Renal cortex interstitium (tissue), 11 donors: ENCODE data around the gene BTRC. TPM values are rescaled to one million over a fixed set of nuclear protein-coding genes. Genes with fewer than 3 reads are reported as not detected.
"Not testable (repeated sequence)": the region's sequence is repeated elsewhere in the genome, so short reads cannot be mapped to it uniquely, and the experiment has no call there.

ENCODE experiments used
- DNase-seq, 11 donors: peaks; one replicate each; pipeline ENCODE4 v3.0.0-alpha.2; 2013; ENCODE audit warnings: low read depth in 9 of 11, low spot score in 4 of 11; ENCODE audit errors: extremely low read depth in 1 of 11
- polyA plus RNA-seq, 3 donors: library from polyadenylated mRNA; unstranded; fragments of 120-200 nt; gene quantifications; one replicate each; pipeline ENCODE4 v1.2.1, GENCODE V29; 2013; ENCODE audit not compliant: insufficient read length in 3 of 3

BTRC gene
- polyA plus RNA-seq, 3 donors, result 23.0 to 25.8 (median 25.3) TPM

DNA sequence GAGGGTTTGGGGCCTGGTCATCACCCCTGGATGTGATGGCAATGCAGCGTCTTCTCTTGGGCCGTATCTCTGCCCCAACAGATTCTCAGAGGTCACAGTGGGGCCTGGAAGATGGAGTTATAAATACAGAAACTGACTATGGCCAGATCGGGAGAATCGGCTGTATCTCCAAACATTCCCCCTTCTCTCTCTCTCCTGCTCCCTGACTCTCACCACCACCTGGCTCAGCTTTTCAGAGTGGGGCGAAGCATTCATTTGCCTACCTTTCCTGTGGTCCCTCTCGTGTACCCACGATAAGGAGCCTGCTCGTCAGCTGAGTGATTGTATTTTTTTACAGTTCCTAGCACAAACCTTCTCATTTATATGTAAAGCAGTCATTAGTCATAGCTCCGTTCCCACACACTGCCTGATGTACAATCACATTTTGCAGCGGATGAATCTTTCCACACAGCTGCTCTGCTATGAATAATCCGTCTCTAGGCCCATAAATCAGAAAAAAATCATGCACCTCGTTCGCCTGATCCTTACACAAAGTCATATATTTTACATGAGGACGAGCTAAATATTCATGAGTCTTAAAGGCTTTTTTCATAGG, 23.2 kb upstream of the BTRC start:
- DNase-seq, result no peak

GRCh38 chr10:101331956-101332355, 22.0 kb upstream of the BTRC start:
- no peak for DNase-seq

DNA sequence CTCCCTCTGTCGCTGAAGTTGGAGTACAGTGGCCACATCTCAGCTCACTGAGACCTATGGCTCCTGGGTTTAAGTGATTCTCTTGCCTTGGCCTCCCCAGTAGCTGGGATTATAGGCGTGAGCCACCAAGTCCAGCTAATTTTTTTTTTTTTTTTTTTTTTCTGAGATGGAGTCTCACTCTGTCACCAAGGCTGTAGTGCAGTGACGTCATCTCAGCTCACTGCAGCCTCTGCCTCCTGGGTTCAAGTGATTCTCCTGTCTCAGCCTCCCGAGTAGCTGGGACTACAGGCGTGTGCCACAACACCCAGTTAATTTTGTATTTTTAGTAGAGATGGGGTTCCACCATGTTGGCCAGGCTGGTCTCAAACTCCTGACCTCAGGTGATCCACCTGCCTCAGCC, 19.7 kb upstream of the BTRC start:
- DNase-seq, result not testable (repeated sequence)

- no peak for DNase-seq
Measured at GRCh38 chr10:101336382-101336781, 17.6 kb upstream of the BTRC start.

- DNase-seq, result no peak
Measured at GRCh38 chr10:101337836-101338235, 16.1 kb upstream of the BTRC start.

DNA sequence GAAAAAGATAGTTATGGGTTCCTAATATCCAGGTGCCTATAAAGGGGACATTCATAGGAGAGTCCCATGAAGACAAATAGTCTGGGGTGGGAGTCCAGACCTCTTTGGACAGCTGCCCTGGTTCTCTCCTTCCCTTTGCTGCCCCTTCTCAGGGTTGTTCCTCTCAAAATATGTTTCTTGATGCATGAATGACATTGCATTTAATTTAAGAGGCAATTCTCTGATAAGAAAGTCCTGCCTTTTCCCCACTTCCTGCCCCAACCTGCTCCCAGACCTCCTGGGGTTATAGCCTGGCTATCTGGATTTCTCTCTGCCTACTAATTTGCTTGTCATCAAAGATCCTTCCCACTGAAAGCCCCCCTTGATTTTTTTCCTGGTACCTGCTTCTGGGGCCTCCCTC, 12.5 kb upstream of the BTRC start:
- no peak for DNase-seq

- DNase-seq, result no peak
Measured at GRCh38 chr10:101346177-101346576, 7.8 kb upstream of the BTRC start.

DNA sequence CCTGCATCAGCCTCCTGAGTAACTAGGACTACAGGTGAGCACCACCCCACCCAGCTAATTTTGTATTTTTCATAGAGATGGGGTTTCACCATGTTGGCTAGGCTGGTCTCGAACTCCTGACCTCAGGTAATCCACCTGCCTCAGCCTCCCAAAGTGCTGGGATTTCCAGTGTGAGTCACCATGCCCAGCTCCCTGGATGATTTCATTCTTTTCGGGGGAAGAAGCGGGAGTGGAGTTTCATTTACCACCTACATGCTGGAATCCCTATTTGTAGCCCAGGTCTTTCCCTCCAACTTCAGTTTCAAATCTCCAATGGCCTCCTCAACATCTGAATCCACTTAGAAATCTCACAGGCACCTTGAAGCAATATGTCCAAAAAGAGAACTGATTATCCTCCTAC, 2.9 kb upstream of the BTRC start:
- no peak for DNase-seq

GRCh38 chr10:101351477-101351876, 2.5 kb upstream of the BTRC start:
- no peak for DNase-seq

DNA sequence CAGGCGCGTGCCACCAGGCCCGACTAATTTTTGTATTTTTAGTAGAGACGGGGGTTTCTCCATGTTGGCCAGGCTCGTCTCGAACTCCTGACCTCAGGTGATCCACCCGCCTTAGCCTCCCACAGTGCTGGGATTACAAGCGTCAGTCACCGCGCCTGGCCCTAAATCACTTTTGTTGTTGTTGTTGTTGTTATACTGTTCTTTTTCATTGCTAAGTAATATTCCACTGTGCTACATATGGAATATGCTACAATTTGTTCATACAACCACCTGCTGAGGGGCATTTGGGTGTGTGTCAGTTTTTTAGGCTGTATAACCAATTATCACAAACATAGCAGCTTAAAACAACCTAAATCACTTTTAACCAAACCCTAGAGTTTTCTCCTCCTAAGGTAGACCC, 1.1 kb upstream of the BTRC start:
- DNase-seq, result not testable (repeated sequence)

DNA sequence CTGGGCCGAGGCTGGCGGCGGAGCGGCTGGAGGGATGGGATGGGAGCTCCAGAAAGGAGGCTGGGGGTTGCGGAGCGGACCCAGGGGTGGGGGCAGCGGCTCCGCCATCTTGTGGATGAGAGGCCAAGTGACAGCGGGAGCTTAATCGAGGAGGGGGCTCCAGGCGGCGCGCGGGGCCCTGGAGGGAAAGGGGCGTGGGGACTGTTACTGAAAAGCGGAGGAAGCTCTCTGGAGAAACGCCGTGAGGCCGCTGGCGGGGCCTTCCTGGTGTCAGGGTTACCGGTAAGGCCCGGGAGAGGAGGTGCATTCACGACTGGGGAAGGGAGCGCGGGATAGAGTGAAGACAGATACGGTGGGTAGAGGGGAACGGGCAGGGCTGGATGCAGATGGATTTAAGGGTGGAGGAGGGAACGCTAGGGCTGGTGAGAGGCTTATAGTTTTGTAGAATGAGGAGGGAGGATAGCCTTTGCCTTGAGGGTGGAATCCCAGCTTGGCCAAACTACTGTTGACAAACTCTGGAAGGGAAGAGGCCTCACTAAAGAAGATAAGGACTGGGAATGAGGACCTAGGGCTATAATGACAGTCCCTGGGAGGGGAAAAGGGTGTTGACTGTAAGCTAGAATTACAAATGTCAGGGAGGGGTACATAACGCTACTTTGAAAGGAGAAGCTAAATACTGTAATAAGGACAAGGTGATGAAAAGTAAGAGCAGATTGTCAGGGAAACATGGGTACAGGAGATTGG, 535 bp downstream of the BTRC start:
- peak in 9 of 11 donors; percentile 21 to 65 (median 46) for DNase-seq

DNA sequence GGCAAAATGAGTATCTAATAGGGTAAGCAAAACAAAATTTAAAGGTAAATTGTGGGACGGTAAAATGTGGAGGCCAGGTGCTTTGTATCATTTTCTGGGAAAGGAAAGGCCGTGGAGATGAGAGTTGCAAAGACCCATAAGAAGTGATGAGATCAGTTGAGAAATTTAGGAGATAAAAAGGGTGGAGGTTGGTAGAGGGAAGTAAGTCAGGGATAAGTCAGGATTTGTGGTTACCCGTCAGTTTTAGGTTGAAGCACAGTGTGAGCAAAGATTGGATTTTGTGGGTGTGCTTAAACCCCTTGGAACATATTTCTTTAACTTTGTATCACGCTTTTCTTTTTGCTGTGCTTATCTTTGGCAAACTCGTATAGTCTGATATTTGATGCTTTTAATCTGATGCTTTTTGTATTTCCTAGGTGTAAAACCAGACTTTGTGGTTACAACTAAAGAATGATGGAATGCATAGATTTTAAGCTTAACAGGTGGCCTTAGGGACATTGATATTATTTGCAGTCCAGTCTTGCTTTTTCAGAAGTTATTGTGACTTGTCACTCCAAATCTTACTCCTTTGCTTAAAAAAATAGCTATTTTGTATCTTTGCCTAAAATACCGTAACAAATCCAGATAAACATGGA, 1.2 kb downstream of the BTRC start:
- no peak for DNase-seq

- DNase-seq, result no peak
Measured at GRCh38 chr10:101356132-101356531, 2.2 kb downstream of the BTRC start.

- DNase-seq, result no peak
Measured at GRCh38 chr10:101357958-101358357, 4.0 kb downstream of the BTRC start.

DNA sequence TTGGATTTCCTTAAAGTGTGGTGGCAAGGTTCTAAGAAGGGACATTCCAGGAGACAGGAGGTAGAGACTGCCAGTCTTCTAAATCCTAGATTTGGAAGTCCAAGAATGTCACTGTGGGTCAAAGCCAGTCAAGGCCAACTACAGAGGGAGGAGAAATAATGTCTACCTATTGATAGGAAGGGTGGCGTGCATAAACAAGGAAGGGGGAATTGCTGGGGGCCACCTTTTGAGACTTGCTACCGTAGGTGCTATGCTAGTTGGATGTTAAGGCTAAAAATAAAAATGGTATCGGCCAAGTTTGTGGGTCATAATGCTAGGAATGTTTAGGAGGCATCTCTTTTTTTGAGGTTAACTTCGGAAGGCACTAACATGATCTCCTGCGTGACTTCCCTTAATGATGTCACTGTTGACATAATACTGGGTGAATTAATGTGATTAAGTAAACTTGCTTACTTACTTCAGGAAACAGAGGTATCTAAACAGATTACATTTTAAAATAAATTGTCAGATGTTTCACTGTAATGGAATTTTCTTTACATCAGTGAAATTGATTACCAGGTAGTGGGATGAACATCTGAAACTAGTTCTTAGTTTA, 4.8 kb downstream of the BTRC start:
- no peak for DNase-seq

- DNase-seq, result not testable (repeated sequence)
Measured at GRCh38 chr10:101360090-101360489, 6.1 kb downstream of the BTRC start.

GRCh38 chr10:101360841-101361240, 6.9 kb downstream of the BTRC start:
- DNase-seq, result not testable (repeated sequence)

DNA sequence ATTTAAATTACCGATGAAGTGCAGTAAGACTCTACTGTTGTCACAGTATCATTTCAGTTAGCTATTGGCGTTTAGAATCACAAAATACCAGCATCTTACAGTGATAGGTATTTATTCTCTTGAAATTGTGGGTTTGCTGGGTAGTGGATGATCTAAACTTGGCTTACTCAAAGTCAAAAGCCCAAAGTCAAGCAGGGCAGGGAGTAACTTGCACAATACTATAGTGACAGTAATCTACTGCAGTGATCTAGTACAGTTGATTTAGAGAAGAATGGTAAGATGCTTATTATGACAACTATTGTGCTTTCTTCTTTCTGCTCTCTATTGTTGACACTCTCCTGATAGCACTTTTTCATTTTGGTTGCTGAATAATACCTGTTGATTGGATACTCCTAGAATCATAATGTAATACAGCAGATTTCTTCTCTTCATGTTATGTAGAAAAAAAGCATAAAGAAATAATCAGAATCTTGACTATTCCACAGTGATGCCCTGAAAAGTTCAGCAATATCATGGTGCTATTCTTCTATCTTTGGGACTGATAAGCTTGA, 10.0 kb downstream of the BTRC start:
- DNase-seq, result no peak

DNA sequence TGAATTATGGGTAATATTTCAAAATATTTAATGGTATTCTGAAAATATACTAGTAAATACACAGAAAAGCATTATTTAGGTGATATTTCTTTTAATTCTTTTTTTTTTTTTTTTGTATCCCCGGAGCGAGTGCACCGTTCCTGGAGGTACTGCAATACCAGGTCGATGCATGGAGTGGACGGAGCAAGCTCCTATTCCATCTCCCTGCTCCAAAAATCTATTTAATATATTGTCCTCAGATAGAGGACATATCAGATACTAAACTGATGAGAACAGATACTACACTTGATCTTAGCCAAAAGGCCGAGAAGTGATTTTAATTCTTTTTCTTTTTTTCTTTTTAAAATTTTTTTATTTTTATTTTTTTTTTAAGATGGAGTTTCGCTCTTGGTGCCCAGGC, 10.8 kb downstream of the BTRC start:
- DNase-seq, result no peak
